GM12865 (cell line): ENCODE results near the gene RABGEF1.
"Not testable (repeated sequence)": the region's sequence is repeated elsewhere in the genome, so short reads cannot be mapped to it uniquely, and the experiment has no call there.

Experiments
- DNase-seq: peaks from one replicate; pipeline ENCODE4 v3.0.0; 2010; ENCODE audit warnings: low read depth
- H3K4me3 ChIP-seq: 2 replicates; pipeline ENCODE4 v1.5.1; 2011; ENCODE audit warnings: mild to moderate bottlenecking, low read depth, low read length, control low read depth
- CTCF ChIP-seq: IDR thresholded peaks from 2 replicates; pipeline ENCODE4 v1.5.1; 2011; ENCODE audit warnings: low read length, control low read depth, low read depth, inconsistent platforms; ENCODE audit not compliant: insufficient read depth; ENCODE audit errors: missing control alignments

The RABGEF1 gene

GRCh38 chr7:66766041-66766440 lies 25.5 kb downstream of the RABGEF1 start:
- no peak for TF ChIP-seq CTCF
- no peak overlapping the region for H3K4me3 ChIP-seq
- no peak for DNase-seq

- H3K4me3 ChIP-seq, DNase-seq: not testable (repeated sequence)
Measured at GRCh38 chr7:66767486-66767885, 27.0 kb downstream of the RABGEF1 start.

GRCh38 chr7:66768865-66769832 lies 28.6 kb downstream of the RABGEF1 start:
- H3K4me3 ChIP-seq: no peak overlapping the region
- no peak for TF ChIP-seq CTCF
- no peak for DNase-seq

GRCh38 chr7:66769833-66770512 lies 29.4 kb downstream of the RABGEF1 start:
- DNase-seq: no peak
- no peak for TF ChIP-seq CTCF
- H3K4me3 ChIP-seq: no peak overlapping the region

GRCh38 chr7:66771795-66772194 lies 31.3 kb downstream of the RABGEF1 start:
- no peak for TF ChIP-seq CTCF
- no peak overlapping the region for H3K4me3 ChIP-seq
- no peak for DNase-seq

- H3K4me3 ChIP-seq, DNase-seq: not testable (repeated sequence)
Measured at GRCh38 chr7:66773744-66774143, 33.2 kb downstream of the RABGEF1 start.

- DNase-seq, H3K4me3 ChIP-seq: not testable (repeated sequence)
Measured at GRCh38 chr7:66776383-66776782, 35.9 kb downstream of the RABGEF1 start.

- DNase-seq: no peak
- no peak overlapping the region for H3K4me3 ChIP-seq
- no peak for TF ChIP-seq CTCF
Measured at GRCh38 chr7:66776800-66777442, 36.4 kb downstream of the RABGEF1 start.
